Hypothalamus (tissue), 51 donors: ENCODE measurements around the gene CYP4B1.
"Not testable (repeated sequence)": the region's sequence is repeated elsewhere in the genome, so short reads cannot be mapped to it uniquely, and the experiment has no call there.

ENCODE experiments used
- DNase-seq, 51 donors: peaks; one replicate each; lab custom pipeline; 2025; lab: John Stamatoyannopoulos, UW

Gene CYP4B1

GRCh38 chr1:46798810-46799209, at the start of gene CYP4B1:
Gene CYP4B1, plus strand, starts transcription at chr1:46799046. Its CDS starts 36 bp downstream, at chr1:46799082.
- DNase-seq = peak in 1 of 51 donors; percentile 2

- no peak for DNase-seq
Observed at GRCh38 chr1:46749404-46749803, 49.4 kb upstream of the CYP4B1 start.

DNA sequence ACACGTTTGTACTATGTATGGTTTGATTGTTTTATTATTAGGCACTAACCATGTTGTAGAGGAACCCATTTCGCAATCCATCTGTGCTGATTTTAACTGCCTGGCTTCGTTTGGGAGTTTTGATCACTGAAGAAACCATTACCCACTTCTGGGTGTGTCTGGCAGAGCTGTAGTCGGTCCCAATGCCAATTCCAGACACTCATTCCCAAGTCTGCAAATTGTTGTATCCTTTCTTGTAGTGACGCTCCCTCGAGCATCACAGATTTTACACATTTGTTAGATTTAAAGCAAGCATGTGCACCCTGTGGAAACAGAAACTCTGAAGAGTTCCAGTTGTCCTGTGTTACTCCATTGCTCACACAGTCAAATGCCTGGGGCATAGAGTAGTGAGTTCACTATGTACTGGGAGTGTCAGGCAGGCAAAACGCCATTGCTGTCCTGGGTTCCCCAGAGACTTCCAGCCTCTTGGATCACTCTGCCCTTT, 48.9 kb upstream of the CYP4B1 start:
- no peak for DNase-seq

- no peak for DNase-seq
Observed at GRCh38 chr1:46753985-46754384, 44.9 kb upstream of the CYP4B1 start.

DNA sequence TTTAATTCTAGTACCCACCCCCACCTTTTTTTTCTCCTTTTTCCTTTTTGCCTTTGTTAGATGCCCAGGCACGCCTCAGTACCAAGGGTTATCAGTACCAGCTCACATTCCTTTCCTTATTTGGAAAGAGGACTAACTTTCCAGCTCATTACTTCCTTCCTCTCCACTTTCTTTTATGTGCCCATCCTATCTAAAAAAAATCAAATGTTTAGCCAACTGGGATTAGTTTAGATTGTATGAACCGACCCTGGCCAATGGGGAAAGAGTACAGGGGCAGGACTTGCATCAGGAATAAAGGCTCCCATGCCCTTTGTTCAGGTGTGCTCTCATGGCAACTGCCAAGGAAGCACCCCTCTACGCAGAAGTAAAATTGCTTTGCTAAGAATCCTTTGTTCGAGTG, 44.1 kb upstream of the CYP4B1 start:
- not testable (repeated sequence) for DNase-seq

DNA sequence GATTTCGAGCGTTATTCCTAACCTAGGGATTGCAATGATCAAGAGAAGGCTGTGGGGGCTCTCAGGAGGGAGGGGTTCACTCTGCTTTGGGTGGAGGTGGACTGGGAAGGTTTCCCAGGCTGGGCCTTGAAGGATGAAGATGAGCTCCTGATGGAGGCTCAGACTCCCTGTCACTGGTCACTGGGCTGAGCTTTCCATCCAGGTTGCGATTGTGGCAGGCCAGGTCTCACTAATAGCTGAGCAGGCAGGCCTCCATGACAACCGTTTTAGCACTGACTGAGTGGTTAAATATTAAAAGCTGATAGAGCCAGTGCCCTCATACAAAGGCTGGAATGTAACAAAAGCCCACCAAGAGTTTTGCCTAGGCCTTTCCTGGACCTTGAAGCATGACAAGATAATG, 43.7 kb upstream of the CYP4B1 start:
- no peak for DNase-seq

- DNase-seq = no peak
Observed at GRCh38 chr1:46757247-46757955, 41.4 kb upstream of the CYP4B1 start.

- DNase-seq = no peak
Observed at GRCh38 chr1:46757956-46758528, 40.8 kb upstream of the CYP4B1 start.

DNA sequence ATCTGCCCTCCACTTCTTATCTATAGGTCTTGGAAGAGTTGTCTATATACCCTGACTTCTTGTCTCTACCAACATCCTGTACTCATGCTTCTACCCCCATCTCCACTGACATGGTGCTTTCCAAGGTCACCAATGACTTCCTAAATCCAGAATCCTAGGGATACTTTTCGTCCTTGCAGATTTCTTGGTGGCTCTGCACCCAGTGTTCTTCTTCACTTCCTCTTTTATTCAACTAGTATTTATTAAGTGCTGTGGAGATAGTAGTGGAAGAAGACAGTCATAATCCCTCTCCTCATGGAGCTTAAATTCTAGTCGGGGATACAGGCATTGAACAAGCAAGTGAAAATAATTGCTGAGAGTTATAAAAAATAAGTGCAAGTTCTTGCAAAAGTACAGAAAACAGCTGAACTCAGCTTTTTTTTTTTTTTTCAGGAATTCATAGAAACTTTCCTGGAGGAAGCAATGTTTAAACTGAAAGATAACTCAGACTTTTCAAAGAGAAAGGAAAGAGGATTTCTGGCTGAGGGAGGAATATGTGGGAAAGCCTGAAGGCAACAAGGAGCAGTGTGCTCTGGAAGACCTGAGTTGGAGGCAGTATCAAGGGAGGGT, 38.2 kb upstream of the CYP4B1 start:
- DNase-seq = no peak

DNA sequence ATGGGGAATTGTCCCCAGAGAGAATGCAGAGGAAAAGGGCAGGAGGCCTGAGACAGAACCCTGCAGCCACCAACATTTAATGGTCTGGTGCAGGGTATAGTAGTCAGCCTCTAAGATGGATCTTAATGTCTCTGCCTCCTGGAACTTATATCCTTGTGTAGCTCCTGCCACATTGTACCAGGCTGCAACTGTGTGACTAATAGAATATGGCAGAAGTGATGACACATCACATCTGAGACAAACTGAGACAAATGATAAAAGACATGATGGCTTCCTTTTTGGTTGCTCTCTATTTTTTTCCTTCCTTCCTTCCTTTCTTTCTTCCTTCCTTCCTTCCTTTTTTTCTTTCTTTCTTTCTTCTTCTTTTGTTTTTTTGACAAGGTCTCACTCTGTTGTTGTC, 37.1 kb upstream of the CYP4B1 start:
- no peak for DNase-seq

DNA sequence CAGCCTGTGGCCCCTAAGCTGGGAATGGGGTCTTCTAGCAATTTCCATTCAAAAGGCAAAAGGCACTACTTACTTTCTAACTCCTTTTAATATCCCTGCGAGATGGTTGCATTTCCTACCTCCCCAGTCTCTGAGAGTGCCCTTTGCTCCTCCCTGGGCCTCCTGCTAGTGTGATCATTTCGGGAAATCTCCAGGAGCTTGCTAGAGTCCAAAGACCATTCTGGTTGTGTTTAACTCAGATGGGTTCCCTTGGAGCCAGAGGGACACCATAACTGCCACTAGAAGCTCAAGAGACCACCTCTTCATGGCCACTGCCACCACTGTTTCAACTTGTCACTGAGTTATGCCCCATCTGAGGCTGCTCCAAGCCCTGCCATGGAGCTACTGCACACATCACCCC, 34.4 kb upstream of the CYP4B1 start:
- DNase-seq = no peak

DNA sequence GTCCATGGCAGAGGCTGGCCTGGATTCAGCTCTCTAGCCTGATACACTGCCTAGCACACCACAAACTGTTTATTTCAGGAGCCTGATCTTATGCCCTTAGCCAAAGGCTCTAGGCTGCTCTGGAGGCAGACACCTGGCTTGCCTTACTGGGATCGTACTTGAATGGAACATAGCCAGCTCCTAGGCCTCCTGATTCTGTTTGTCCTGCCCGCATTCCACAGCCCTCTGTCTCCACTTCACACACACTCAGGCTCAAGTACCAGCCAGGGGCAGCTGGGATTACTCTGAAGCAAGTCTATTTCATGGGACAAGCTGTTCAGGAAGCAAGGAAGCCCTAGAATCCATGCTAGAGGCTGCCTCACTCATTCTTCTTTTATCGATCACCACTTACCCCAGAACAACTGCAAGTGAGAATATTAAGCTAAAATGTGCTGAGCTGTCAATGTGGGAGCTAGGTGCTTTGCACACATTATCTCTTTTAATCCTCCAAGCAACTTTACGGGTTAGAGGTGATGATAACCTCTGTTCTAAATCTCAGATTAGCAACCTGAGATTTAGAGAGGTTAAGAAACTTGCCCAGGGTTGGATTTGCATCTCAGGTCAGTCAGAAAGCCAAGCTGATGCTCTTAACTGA, 31.1 kb upstream of the CYP4B1 start:
- no peak for DNase-seq

GRCh38 chr1:46768445-46768844, 30.4 kb upstream of the CYP4B1 start:
- no peak for DNase-seq

- DNase-seq = no peak
Observed at GRCh38 chr1:46769028-46769740, 29.7 kb upstream of the CYP4B1 start.

GRCh38 chr1:46770541-46770940, 28.3 kb upstream of the CYP4B1 start:
- DNase-seq = no peak

- no peak for DNase-seq
Observed at GRCh38 chr1:46772571-46772970, 26.3 kb upstream of the CYP4B1 start.

DNA sequence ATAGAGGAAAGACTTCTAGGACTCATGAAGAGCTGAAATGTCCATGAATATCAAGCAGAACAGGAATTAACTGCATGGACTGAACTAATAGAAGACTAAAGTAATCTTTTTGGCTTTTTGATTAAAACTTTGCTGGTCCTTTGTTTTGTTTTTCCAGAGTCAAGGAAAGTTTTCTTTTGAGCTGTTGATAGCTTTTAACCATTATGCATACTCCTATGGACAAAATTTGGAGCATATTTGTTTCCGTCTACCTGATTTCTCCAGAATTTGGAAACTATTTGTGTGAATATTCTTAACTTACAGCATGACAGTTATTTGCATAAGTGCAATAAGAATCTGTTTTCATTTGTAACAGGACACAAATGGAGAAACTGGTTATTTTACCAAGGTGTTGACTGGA, 24.5 kb upstream of the CYP4B1 start:
- DNase-seq = no peak

DNA sequence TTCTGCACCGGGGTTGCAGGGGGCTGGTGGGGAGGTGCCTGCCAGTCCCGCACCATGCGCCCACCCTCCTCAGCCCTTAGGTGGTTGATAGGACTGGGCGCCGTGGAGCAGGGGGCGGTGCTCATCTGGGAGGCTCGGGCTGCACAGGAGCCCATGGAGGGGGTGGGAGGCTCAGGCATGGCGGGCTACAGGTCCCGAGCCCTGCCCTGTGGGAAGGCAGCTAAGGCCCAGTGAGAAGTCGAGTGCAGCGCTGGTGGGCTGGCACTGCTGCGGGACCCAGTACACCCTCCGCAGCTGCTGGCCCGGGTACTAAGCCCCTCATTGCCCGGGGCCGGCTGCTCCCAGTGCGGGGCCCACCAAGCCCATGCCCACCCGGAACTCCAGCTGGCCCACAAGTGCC, 20.4 kb upstream of the CYP4B1 start:
- not testable (repeated sequence) for DNase-seq

DNA sequence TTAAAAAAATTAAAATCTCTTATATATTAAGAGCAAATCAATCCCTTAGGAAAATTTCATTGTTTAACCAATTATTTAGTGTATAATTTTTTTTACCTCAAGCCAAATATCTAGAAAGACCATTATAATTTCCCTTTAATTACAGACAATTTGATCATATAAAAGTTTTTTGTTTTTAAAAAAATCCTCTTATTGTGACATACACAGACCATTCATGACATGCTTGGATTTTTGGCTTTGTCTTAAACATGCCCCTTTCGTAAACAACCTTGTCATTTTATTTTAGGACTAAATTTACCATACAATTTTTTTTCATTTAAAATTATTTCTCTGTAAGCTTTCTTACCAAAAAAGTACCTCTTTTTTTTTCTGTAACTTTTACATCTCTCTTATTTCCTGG, 14.2 kb upstream of the CYP4B1 start:
- DNase-seq = no peak

DNA sequence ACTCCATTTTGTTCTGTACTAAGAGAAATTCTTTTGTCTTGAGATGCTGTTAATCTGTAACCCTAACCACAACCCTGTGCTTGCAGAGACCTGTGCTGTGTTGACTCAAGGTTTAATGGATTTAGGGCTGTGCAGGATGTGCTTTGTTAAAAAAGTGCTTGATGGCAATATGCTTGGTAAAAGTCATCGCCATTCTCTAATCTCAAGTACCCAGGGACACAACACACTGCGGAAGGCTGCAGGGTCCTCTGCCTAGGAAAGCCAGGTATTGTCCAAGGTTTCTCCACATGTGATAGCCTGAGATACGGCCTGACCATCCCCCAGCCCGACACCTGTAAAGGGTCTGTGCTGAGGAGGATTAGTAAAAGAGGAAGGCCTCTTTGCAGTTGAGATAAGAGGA, 10.2 kb upstream of the CYP4B1 start:
- DNase-seq = not testable (repeated sequence)
